ENCODE data around the gene MAP6.

MAP6 gene

GRCh38 chr11:75547617-75548058 lies 121.2 kb downstream of the MAP6 start:
- peak; percentile 14 for DNase-seq

GRCh38 chr11:75547177-75547576 lies 121.7 kb downstream of the MAP6 start:
- no peak for DNase-seq

- DNase-seq, result no peak
Observed at GRCh38 chr11:75543806-75544205, 125.0 kb downstream of the MAP6 start.

- no peak for DNase-seq
Observed at GRCh38 chr11:75542088-75542438, 126.8 kb downstream of the MAP6 start.

GRCh38 chr11:75541193-75542087 lies 127.4 kb downstream of the MAP6 start:
- DNase-seq, result no peak

GRCh38 chr11:75539459-75540334 lies 129.1 kb downstream of the MAP6 start:
- no peak for DNase-seq

- no peak for DNase-seq
Observed at GRCh38 chr11:75538150-75538942, 130.5 kb downstream of the MAP6 start.

- no peak for DNase-seq
Observed at GRCh38 chr11:75537740-75538139, 131.1 kb downstream of the MAP6 start.

Measured in kidney glomerular epithelial cell (primary cell).